ENCODE results near the gene NAV3.

DNA sequence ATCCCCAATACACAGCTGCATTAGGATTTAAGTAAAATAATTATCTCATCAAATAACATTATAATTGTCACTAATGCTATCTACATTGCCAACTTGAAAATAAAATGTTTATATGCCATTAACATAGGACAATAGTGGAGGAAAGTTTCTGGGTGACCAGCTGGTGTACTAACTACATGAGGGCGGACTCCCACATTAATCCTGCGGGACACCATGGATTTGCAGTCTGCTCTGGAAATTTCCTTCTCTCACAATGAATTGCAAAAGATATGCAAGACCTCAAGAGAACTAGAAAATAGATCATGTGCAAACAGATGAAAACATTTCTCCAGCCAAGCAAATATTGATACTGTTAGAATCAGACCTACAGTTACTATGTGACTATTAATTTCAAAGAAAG lies 390.1 kb downstream of the NAV3 start:
- no peak for TF ChIP-seq CTCF (IDR thresholded peaks at IDR 0.05)
- TF ChIP-seq POLR2A (IDR thresholded peaks at IDR 0.05): no peak

Data from gastroesophageal sphincter (tissue), 3 donors.